Skeletal muscle cell (primary cell): ENCODE results near the gene SLC12A4.
"Not testable (repeated sequence)": the region's sequence is repeated elsewhere in the genome, so short reads cannot be mapped to it uniquely, and the experiment has no call there.

ENCODE experiments used
- DNase-seq: peaks from one replicate; pipeline ENCODE4 v3.0.0-alpha.2; 2010; ENCODE audit warnings: low read depth
- H3K4me3 ChIP-seq: 2 replicates; pipeline ENCODE4 v1.5.1; 2011; ENCODE audit warnings: low read depth, mild to moderate bottlenecking, control low read depth, low read length, moderate library complexity

SLC12A4 gene

DNA sequence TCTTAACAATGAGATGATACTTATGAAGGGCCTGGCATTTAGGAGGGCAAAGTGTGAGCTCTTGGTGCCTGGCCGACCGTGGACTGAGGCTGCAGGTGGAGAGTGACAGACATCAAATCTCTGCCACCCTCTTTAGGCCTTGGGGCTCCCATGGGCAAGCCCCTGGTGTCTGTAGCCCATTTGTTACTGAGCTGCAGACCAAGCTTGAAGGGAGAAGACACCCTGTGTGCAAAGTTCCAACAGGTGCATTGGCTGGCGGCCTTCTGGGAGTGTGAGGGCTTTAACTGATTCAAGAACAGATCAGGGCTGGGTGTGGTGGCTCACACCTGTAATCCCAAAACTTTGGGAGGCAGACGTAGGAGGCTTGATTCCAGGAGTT, 36.0 kb downstream of the SLC12A4 start:
- no peak for DNase-seq
- H3K4me3 ChIP-seq: no peak overlapping the region

DNA sequence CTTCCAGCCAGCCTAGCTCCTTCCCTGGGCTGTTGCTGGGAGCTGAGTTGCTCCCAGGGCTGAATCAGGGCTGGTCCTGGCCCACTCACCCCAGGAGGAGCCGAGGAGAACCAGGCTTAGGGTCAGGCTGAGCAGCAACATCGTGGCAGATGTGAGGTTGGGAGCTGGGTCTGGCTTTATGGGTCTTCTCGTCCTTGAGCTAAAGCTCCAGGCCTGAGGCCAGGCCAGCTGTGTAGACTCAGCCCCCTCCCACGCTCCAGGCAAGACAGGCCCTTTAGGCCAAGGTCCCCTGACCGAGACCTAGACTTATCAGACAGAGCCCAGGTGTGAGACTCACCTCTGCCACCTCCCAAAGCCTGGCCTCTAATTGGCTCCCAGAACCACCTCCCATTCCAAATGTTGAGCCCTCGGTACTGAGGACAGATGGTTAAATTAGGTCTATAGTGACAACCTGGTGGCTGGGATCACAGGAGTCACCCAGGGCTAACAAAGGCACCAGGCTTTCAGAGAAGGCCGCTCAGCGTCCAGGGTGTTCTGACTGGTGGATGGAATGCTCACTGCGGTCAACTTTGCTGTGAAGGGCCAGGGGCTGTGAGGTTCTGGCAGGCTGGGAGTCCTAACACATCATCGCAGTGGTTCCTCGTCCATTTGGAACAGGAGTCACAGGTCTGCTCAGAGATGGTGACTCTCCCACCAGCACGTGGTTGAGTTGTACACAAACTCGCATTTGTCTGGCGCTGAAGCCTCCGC, 36.5 kb downstream of the SLC12A4 start, which contains the start of gene CTRL:
TSS of gene CTRL (minus strand) at position 151 of the 750 bp plus-strand sequence. CDS start at position 141, 10 bp downstream.
- H3K4me3 ChIP-seq: no peak within 1 kb of the TSS
- DNase-seq: no peak

DNA sequence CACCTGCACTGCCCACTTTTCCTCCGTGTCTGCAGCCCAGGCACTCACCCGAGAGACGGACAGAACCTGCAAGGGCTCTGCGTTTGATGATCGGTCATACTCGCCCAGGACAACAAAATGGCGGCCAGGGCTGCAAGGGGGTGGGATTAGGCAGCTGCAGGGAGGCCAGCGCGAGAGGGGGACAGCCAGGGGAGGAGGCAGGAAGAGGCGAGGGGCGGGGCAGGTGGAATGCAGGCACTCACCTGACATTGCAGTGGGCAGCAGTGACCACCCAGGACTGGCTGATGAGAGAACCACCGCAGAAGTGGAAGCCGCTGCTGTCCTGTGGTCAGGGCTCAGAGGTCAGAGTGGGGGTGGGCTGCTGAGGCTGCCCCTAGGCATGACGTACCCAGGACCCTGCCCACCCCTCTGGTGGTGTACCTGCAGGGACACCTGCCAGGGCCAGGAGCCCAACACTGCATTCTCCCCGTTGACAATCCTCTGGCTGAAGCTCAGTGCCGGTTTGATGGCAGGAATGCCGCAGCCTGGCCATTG, 37.7 kb downstream of the SLC12A4 start:
- H3K4me3 ChIP-seq: no peak overlapping the region
- DNase-seq: no peak

DNA sequence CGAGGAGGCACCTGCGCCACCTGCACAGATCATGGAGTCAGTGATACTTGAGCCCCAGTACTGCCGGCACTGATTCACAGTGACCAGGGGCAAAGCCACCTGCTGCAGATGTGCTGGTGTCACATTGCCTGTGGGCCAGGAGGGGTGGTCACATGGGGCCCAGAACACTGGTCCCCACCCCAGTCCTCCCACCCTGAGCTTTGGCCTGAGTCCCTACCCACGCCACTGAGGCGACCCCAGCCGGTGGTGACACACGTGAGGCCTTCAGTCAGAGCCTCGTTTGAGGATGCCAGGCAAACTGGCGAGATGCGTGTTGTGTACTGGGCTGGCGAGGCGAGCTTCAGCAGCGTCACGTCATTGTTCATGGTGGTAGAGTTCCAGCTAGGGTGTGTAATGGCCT, 38.2 kb downstream of the SLC12A4 start:
- no peak overlapping the region for H3K4me3 ChIP-seq
- no peak for DNase-seq

DNA sequence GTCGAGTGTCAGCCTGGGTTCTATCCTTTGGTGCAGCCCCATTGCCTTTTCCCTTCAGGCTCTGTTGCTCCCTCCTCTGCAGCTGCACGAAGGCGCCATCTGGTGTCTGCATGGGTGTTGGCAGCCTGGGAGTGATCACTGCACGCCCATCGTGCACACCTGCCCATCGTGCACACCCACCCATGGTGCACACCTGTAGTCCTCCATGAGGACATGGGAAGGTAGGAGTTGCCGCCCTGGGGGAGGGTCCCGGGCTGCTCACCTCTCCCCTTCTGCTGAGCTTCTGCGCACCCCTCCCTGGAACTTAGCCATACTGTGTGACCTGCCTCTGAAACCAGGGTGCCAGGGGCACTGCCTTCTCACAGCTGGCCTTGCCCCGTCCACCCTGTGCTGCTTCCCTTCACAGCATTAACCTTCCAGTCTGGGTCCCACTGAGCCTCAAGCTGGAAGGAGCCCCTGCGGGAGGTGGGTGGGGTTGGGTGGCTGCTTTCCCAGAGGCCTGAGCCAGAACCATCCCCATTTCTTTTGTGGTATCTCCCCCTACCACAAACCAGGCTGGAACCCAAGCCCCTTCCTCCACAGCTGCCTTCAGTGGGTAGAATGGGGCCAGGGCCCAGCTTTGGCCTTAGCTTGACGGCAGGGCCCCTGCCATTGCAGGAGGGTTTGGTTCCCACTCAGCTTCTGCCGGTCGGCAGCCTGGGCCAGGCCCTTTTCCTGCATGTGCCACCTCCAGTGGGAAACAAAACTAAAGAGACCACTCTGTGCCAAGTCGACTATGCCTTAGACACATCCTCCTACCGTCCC, 39.7 kb downstream of the SLC12A4 start:
- H3K4me3 ChIP-seq: no peak overlapping the region
- no peak for DNase-seq

DNA sequence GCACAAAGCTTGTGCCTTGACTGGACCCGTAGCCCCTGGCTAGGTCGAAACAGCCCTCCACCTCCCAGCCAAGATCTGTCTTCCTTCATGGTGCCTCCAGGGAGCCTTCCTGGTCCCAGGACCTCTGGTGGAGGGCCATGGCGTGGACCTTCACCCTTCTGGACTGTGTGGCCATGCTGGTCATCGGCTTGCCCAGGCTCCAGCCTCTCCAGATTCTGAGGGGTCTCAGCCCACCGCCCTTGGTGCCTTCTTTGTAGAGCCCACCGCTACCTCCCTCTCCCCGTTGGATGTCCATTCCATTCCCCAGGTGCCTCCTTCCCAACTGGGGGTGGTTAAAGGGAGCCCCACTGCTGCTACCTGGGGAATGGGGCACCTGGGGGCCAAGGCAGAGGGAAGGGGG, 40.3 kb downstream of the SLC12A4 start:
- no peak overlapping the region for H3K4me3 ChIP-seq
- no peak for DNase-seq

DNA sequence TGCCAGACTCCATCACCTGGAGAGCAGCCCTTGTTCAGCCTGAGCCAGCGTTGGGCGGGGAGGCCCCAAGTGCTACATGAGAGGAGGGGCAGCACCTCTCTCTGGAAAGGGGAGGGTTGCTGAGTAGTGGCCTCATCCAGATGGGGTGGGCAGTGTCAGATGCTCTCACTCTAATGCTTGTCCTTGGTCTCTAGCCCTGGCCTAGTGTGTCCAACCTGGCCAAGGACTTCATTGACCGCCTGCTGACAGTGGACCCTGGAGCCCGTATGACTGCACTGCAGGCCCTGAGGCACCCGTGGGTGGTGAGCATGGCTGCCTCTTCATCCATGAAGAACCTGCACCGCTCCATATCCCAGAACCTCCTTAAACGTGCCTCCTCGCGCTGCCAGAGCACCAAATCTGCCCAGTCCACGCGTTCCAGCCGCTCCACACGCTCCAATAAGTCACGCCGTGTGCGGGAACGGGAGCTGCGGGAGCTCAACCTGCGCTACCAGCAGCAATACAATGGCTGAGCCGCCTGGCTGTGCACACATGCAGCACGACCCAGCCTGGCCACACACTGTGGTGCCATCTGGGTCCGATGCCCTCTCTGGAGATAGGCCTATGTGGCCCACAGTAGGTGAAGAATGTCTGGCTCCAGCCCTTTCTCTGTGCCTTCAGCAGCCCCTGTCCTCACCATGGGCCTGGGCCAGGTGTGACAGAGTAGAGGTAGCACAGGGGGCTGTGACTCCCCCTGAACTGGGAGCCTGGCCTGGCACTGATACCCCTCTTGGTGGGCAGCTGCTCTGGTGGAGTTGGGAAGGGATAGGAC, 41.1 kb downstream of the SLC12A4 start:
- H3K4me3 ChIP-seq: no peak overlapping the region
- DNase-seq: no peak

DNA sequence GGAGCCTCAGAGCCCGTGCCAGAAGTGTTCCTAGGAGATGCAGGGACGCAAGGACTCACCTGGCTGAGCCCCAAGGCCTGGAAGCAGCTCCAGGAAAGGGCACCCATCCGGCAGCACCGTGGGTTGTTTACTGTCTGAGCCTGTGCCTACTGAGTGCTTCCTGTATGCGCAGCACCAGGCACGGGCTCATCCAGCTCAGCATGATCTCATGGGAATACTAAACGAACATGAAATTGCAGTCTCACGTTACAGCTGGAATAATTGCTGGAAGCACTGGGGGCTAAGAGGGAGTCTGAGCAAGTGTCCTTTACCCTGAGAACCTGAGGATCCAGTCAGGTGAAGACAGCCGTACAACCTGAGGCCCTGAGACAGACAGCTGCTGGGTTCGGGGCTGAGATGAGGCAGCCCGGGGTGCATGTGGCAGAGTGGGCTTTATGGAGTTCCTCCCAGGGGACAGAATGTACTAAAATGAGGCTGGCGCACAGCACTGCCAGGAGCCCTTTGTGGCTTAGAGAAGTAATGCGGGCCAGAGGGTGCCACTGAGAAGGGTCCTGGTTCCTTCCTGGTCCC, 42.2 kb downstream of the SLC12A4 start:
- H3K4me3 ChIP-seq: no peak overlapping the region
- DNase-seq: no peak

DNA sequence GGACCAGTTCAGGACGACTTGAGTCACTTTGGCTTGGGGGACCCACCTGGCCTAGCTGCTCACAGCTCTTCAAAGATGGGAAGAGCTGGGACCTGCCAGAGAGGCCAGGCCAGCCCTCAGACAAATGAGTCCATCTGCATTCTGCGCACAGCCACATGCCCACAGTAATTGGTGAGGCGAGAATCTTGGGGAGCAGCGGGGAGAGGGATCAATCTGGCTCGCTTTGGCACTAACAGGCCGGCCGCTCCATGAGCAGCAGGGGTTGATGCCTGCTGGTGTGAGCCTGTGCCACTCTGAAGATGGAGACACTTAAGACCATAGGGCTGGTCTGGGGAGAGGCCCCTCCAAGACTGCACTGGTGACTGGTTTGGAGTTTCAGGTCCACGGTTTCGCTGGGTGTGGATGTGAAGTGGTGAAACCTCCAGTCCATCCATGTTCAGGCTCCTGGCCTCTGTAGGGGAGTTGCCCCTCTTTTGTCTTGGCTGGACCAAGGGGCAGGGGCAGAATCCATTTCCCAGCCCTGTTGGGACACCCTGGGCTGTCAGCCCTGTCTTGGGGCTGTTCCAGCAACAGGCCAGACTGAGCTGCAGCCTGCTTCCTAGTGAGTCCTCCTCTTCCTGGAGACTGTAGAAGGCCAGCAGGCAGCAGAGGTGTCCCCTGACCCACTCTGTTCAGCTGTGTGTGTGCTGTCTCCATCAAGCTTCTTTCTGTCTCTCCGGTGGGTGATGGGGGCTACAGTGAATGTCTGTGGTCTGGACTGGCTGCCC, 44.1 kb downstream of the SLC12A4 start:
- DNase-seq: no peak

DNA sequence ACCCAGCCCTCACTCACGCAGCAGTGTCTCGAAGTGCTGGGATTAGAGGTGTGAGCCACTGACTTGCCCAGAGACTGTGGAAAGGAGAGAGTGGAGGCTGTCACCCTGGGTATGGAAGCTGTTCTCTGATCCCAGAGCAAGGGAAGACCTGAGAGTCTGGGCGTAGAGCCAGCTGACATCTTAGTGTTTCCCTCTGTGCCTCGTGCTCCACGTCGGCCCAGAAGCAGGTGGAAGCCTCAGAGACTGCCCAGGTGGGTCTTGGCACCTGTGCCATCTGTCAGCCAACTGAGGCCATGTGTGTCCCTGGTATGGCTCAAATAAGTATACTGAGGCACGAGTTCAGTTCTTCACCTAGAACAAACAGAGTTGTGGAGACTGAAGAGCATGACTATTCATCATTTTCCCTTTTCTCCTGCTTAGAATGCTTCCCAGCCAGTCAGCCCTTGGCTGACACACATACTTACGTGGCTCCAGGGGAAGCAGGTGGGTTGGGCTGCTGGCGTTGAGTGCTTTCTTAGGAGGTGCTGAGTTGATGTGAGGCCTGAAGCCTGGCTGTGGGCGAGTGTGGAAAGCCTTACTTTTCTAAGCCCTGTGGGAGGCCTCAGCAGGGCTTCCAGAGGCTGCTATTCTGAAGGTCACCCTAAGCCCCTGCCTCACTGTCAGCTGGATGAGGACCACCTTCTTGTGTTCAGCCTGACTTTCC, 44.9 kb downstream of the SLC12A4 start:
- no peak overlapping the region for H3K4me3 ChIP-seq
- no peak for DNase-seq

More for the DNA sequence above, 44.1 kb downstream of the SLC12A4 start:
- no peak overlapping the region for H3K4me3 ChIP-seq

DNA sequence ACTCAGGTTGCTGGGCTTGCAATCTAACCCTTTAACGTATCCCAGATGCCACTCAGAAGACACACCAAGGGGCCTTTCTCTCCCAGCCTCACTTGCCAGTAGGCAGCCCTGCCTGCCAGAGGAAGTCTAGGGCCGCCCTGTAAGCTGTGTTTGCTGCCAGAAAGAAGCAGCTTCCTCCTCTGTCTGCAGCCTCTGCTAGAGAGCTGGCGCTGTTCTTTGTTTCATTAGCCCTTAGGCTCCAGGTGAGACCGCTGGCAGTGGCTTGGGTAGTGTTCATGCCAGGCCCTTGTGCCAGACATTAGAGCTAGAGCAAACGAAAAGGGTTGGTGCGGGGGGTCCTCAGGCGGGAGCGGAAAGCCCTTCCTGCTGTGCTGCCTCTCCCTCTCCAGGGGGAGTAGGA, 45.7 kb downstream of the SLC12A4 start:
- no peak for DNase-seq
- H3K4me3 ChIP-seq: no peak overlapping the region

DNA sequence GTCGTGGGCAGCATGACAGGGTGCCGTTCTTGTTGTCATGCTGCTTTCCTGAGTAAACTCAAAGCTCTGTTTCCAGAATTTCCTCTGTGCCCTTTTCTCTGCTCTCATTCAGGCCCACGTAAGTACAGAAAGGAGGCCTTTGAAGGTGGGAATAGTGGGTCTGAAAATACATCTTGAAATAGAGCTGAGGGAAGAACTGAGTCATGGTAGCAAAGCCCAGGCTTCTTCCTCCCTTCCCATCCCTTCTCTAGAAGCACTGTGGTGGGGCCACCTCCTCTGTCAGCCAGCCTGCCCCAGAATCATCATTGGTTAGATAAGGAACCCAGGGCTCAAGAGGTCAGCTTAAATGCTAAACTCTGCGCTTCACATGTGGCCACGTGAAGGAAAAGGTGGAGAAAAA, 46.2 kb downstream of the SLC12A4 start:
- H3K4me3 ChIP-seq: no peak overlapping the region
- no peak for DNase-seq

DNA sequence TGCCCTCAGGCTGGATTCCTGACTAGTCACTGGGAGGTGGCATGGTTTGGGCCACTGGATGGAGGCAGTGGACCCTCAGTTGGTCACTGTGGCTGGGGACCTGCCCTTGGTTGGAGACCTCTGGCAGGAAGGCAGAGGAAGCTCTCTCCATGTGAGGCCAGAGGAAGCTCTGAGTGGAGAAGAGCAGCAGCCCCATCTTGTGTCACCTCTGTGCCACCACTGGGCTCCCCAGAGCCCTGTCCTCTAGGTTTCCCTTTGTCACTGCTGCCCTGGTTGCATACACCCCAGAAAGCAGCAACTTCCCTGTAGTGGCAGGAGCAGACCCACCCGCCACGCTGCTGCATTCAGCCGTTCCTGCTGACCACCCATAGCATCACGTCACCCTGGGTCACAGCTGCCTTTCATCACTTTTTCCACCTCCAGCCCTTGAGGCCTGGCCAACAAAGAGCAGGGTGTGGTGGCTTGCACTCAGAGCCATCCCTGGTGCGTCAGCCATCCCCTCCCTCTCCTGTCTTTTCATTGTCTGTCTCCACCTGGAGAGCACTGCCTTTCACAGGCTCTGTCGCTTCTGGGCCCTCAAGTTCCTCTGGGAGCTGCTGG, 48.7 kb downstream of the SLC12A4 start:
- DNase-seq: no peak

DNA sequence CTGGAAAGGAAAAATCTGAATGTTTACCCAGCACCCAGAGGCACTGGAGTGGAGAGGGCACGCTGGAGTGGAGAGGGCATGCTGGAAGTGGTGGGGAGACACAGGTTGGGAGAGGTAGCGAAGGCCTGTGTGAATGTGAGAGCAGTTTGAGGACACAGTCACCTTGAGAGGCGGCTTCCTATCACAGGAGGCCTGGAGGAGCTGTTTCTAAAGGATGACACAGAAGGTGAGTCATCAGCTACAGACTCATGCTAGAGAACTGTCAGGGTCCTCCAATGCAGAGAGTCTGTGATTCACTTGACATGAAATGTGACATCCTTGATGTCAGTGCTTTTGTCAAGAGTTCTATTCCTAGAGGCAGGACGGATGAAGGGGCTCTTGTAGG, 50.6 kb downstream of the SLC12A4 start:
- no peak overlapping the region for H3K4me3 ChIP-seq
- peak; percentile 56 for DNase-seq

More for the DNA sequence above, 48.7 kb downstream of the SLC12A4 start:
- H3K4me3 ChIP-seq: no peak overlapping the region

DNA sequence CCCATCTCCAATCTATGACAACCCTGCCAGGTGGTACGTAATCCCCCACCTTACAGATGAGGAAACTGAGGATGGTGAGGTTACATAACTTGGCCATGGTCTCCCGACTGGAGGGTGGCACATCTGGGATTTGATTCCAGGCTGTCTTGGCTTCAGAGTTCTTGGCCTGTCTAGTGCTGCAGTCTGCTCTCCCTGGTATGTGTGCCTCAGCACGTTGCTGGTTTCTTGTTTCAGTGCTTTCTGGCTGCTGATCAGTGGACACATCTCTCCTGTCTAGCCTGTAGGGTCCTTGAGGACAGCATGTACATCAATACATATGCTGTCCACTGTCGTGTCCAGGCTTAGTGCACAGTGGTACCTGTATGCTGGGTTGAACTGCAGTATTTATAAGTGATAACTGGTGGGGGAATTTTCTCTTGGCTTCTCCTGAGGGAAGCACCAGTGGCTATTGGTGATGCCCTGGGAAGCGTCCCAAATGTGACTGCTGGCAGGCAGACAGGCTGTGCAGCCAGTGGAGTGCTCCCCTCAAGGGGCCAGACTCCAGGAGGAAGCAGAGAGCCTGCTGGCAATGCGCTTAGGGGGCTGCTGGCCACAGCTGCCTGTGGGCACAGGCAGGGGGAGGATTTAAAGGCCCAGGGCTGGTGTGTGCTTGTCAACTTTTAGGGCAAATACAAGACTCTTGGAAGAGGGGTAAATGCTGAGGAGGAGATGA, 51.1 kb downstream of the SLC12A4 start:
- H3K4me3 ChIP-seq: no peak overlapping the region
- no peak for DNase-seq

DNA sequence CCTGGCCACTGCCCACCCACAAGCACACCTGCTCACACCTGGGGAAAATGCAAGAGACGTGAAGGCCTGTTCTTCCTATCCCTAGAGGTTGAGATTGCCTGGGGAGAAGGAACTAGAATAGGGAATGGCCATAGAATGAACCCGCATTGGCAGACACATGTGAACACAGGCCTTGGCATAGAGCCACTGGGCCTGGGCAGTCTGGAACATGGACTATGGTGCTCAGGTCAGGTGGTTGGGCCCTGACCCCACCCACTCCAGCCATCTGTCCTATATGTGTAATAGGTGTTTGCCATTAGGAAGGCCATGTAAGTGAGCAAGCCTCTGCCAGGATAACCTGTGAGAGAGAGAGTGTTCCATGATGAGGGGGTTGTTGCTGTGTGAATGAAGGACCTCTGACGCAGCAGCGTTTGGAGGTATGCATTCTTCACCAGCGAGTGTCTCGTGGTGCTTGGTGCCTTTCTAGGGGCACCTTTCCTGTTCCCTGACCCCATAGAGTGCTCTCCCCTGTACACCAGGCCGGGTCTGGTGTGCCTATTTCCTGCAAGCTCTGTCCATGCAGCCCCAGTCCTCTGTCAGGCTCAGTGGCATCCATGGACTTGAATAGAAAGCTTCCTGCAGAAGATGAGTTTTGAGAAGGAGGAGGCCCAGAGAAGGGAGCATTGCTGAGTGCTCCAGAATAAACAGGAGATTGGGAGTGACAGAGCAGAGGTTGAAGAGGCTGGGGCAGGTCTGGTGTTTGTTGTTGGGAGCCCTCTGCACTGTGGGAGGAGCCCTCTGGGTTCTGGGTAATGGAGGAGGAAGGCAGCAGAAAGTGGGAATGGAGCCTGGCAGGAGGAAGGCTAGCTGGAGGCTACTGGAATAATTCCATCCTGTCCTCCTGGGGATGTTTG, 52.4 kb downstream of the SLC12A4 start:
- no peak for DNase-seq
- no peak overlapping the region for H3K4me3 ChIP-seq

DNA sequence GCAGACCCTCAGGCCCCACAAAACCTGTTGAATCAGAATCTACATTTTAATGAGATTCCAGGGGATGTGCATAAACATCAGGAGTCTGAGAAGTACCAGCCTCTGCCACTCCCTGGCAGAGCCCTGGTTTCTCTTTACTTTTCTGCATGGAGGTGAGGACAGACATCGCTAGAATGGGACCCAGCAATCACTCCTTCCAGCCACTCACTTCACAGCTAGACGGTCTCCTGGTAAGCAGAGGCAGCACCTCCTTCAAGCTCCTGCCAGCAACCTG, 53.0 kb downstream of the SLC12A4 start:
- not testable (repeated sequence) for H3K4me3 ChIP-seq, DNase-seq
